HG03565 (cell line): Measurements from ENCODE around the gene MYH10.

ENCODE experiments used
- ATAC-seq: cut with Tn5 transposase; IDR thresholded peaks from one replicate; pipeline ENCODE4 v1.9.1; 2021; ENCODE audit warnings: mild to moderate bottlenecking, moderate library complexity; ENCODE audit not compliant: unreplicated experiment

The MYH10 gene

DNA sequence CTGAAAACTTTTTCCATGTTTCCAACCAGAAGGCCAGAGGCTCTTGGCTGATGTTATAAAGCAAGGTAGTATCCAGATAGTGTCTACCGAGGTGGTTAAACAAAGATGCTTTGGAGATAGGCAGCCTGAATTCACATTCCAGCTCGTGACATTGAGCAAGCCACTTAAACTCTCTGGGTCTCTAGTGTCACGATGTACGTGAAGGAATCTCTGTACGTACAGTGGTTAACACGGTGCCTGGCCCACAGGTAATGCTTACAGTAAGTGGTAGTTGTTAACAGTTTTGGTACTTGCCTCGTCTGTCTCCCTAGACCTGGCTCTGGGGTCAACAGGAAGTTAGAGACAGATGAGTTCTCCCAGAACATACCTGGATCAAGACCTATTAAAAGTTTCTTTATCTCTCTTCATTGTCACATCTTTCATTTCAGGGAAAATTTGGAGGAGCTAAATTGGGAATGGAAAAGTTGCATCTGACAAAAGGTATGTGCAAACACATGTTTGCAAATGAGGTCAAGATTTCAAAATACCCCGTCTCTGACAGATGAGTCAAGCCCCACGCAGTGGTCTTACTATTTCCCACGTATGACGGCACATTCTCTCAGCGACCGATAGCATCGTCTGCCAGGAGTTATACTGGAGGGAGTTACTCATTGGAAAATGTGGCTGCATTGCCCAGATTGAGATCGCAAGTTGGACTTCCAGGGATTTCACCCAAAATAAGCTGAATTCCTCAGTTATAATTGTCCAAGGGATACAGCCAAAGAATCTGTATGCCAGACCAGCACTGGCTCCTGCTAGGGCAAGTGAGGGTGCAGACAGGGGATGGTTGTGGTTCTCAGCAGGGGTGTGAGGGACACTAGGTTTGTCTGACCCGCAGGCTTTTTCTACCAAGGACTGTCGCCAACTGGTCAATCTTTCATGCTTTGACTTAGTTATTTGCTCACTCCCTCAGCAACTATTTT is 18.9 kb upstream of the MYH10 start:
- no peak for ATAC-seq

DNA sequence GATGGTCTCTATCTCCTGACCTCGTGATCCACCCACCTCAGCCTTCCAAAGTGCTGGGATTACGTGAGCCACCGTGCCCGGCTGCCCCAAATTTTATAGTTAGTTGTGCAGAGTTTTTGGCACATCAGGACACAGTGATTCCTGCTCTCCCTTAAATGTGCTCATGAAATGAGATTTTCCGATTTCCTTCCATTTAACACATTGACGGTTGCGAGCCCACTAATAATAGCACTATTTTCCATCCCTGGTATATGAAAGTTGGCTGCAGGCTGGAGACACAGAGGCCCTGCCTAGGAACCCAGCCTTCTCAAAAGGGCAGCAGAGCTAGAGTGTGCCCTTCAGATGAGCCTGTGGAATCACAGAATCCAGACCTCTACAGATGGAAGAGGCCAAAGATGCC is 17.4 kb upstream of the MYH10 start:
- ATAC-seq = no peak

DNA sequence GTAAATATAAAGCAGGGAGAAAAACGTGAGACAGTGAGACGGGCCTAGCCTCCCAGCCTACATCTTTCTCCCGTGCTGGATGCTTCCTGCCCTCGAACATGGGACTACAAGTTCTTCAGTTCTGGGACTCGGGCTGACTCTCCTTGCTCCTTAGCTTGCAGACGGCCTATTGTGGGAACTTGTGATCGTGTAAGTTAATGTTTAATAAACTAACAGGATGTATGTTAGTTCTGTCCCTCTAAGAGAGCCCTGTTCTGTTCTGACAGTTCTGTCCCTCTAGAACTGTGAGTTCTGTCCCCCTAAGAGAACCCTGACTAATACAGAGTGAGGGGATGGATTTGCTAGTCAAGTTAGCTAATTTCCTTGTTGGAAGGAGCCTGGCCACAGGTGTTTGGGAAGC is 16.7 kb upstream of the MYH10 start:
- ATAC-seq = no peak

DNA sequence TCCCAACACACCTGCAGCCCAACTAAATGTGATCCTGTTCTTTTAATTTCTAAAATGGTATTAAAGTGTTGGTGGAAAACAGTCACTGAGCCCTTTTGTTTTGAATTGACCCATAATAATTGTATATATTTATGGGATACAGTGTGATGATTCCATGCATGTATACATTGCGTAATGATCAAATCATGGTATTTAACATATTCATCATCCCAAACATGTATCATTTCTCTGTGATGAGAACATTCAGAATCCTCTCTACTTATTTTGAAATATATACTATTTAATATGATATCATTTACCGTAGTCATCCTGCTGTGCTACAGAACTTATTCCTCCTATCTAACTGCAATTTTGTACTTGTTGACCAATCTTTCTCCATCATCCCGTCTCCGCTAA is 14.0 kb upstream of the MYH10 start:
- no peak for ATAC-seq

DNA sequence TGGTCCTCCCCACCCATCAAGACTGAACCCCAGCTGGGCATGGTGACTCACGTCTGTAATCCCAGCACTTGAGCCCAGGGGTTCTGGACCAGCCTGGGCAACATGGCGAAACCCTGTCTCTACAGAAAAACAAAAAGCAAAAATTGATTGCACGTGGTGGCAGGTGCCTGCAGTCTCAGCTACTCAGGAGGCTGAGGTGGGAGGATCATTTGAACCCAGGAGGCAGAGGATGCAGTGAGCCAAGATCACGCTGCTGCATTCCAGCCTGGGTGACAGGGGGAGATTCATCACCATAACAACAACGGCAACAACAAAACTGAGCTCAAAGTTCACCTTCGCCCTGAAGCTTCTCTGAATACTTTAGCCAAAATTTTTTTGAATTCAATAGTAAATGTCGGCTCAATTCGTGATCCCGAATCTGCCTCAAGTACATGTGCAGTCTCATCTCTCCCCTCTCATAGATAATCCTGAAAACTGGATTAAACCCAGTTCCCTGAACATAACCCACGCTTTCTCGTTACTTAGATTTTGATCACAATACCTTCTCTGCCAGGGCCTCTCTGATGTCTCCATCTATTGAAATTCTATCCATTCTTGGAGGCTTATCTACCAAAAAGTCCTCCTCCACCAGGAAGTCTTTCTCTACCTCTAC is 13.5 kb upstream of the MYH10 start:
- ATAC-seq = no peak

DNA sequence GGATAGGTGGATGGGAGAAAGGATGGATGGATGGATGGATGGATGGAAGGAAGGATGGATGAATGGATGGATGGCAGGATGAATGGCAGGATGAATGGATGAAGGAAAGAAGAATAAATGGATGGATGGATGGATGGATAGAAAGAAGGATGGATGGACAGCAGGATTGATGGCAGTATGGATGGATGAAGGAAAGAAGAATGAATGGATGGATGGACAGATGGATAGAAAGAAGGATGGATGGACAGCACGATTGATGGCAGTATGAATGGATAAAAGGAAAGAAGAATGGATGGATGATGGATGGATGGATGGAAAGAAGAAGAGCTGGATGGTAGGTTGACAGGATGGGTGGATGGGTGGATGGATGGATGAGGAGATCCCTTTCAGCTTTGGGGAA is 9.2 kb upstream of the MYH10 start:
- ATAC-seq = no peak

DNA sequence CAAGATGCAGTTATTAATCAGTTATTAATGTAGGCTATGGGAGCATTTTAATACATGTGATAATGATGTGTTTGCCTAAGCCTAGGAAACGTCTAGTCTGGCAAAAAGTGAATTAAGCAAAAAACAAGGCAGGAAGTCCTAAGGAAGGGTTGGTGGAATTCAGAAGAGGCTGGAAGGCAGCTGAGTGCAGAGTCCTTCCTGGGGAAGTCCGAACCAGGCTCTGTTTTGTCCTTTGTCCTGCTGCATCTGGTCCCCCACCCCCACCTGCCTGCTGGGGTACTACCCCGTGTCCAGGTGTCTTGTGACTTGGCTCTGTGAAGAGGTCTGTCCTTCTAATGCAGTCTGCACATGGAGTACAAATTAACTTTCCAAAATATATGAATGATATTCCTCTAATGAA is 1.5 kb upstream of the MYH10 start:
- no peak for ATAC-seq

DNA sequence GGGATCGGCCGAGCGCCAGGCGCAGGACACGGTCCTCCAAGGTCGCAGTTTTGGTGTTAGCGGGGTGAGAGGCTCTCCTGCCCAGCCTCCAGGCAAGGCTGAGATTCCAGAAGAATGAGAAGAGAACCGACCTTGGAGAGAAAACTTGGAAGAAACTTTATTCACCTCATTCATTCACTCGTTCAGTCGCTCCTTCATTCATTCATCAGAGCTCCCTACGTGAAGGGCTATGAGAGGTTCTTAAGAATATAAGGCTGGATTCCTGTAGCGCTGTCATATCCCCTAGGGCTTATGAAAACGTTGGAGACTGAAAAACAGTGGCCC is 991 bp upstream of the MYH10 start:
- no peak for ATAC-seq

DNA sequence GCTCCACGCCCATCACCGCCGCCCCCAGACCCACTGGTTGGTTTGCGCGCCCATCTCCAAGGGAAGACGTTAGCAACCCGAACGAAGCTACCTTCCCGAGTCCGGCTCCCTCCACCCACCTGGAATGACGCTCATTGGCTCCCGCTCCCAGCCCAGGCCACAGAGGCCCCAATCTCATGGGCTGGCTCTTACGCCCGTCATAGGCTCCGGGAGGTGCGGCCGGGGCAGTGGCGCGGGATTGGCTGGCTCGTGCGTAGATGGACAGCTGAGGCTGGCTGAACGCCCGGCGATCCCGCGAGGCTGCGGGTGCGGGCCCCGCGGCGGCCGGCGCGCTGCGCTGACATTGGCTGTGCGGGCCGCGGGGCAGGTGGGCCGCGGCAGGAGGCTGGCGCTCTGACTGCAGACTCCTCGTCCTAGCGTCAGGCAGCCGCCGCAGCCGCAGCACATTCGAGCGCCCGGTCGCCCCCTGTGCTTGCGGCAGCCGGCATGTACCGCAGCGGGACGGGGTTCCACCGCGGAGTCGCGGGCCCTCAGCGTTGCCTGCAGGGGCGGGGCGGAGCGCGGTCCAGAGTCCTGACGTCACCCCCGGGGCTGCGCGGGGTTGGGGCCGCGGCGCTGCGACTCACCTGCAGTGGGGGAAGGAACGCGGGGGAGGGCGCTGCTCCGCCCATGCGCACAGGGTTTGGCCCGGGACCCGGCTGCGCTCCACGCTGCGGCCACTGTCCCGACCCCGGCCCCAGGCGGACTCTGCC is 453 bp upstream of the MYH10 start:
- ATAC-seq = peak; percentile 89

DNA sequence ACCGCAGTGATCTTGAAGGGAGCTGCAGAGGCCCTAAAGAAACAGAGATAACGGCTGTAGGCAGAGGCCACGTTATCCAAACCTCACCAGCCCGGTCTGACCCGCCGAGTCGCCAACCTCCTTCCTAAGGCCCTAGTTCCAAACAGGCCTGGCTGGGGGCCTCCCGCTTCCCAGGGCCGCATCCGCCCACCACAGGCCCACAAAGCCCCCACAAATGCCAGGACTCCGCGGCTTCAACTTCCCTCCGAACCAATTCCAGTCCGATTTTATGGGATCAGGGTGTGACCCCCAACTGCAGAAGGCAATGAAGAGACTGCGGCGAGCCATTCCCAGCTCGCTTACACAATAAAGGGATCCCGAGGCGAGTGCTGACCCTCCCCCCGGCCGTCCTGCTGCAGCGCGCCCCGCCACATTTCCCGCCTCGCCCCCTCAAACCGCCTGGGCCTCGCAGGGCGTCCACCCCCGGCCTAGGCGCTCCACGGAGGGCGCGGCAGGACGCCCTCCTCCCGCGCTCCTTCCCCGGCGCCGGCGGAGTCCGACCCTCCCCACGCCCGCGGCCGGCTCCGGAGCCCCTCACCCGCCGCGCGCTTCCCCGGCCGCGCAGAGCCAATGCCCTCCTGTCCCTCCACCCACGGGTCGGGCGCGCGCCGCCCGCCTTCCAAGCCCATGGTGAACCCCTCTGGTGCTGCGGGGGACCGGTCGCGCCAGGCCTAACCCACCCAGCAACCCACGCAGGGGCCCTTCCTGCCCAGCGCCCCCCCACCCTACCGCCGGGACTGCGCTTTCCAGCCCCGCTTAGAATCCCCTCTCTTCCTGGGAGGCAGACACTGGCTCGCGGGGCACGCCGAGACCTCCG is 926 bp downstream of the MYH10 start:
- ATAC-seq = no peak

DNA sequence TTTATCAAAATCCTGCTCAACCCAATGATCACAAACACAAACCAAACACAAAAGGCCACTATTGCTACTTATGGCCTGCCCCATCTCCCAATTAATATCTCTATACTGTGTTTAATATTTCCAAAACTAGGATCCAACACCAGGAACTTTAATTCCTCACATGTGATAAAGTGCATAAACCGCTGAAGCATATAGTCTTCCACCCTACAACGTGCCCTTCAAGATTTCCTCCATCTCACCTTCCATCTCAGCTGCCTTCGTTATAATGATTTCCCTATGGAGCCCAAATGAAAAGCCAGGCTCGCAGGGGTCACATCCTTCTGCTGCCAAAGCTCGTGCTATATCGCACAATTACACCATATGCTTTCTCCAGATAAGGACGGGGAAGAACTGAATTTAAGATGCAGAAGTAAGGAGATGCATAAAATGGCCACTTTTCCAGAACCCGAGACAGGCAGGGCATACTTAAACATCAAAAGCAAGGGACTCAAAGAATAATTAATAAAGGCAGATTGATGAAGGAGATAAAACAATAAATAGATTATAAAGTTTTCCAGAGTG is 1.8 kb downstream of the MYH10 start:
- no peak for ATAC-seq

DNA sequence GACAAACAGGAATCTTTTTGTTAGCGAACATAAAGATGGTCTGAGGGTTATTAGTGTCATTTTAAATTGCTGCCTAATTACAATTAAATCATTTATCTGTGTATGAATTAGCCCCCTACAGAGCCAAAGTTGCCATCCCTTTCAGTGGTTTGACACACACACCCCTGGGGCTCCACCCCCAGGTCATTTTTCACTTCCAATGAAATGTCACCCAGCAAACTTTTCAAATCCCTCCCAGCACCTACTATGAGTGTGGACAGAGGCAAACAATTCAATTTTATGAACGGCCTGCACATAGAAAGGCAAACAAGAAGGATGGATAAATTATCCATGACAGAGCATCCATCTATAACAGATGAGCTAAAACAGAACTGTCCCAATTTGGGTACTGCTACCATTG is 2.4 kb downstream of the MYH10 start:
- ATAC-seq = no peak

DNA sequence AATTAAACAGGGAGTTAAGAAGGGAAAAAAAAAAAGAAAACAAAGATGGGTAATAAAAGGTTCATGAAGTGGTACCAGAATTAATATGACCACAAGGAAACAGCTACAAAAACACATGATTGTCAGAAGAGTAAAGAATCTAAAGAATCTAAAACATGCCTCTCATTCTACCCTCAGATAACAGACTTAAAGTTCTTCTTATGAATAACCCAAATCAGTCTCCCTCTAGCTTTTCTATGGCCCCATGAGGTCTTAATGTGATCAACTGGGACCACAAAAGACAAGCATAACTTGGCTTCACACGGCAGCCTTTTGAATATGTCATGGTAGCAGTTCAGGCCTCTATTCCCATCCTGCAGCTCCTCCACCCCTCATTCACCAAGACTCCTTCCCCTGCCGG is 6.9 kb downstream of the MYH10 start:
- no peak for ATAC-seq

DNA sequence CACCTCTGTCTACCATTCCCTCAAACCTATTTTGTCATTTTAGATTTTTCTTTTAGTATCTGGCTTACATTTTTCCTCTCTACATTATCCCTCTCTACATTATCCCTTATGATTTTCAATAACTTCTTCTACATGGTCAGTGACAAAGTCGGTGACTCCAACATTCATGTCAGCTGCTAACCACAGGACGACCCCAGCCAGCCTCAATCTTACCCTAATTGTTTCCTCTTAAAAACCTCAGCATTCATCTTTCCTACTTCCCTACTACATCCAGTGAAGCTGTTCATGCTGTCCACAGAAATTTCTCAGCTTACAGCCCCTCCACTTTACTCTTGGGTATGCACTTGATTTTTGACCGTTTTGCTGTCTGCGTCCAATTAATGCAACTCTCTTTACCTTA is 8.3 kb downstream of the MYH10 start:
- ATAC-seq = no peak

DNA sequence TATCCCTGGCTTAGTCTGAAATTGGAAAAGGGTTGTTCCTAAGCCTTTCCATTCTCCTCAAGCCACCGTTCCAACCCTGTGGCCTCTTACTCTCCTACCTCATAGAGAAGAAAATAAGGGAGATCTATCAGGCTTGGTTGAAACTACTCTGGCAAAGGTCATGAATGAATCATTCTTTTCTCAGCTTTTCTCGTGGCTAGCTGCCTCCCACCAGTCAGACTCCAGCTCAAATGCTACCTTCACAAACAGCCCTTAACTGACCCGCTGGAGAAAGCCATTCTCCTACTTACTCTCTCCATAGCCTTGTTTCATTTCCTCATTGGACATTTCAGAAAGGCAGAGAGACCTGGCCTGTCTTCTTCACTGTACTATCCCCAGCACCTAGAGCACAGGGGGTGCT is 8.9 kb downstream of the MYH10 start:
- no peak for ATAC-seq

DNA sequence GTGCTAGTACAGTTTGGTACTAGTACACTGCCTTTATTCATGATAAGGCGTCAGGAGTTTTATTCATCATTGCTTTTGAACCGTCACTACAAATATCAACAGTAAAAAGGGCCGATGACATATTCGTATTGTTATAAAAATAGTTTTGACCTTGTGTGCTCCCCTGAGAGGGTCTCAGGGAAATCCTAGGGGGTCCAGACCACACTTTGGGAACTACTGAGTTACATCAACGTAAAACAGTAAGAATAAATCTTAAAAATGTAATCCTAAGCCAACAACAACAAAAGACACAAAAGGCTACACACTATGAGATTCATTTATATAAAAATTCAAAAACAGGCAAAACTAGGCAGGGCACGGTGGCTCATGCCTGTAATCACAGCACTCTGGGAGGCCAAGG is 11.2 kb downstream of the MYH10 start:
- ATAC-seq = no peak

DNA sequence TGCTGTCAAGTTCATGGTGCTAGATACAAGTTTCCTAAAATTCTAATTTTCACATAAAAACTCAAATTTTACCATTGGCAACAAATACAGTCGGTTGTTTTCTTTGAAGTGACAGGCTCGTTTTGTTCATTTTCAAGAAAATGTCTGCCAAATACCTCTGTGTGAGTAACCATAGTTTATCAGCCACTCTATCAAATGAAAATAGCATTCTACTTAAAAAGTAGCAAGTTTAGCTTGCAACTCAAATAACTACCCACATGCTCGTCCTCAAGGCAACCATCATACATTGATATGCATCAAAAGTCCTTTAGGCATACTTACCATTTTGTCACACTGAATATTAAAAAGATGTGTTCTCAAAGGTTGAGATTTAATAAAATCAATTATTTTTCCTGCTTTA is 11.7 kb downstream of the MYH10 start:
- ATAC-seq = no peak

DNA sequence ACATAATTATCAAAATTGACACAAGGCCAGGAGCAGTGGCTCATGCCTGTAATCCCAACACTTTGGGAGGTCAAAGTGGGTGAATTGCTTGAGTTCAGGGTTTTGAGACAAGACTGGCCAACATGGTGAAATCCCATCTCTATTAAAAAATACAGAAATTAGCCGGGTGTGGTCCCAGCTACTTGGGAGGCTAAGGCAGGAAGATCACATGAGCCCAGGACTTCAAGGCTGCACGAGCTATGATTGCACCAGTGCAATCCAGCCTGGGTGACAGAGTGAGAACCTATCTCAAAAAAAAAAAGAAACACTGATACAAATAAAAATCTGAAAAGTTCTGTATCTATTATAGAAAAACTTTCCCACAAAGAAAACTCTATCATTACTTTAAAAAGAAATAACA is 15.5 kb downstream of the MYH10 start:
- no peak for ATAC-seq

DNA sequence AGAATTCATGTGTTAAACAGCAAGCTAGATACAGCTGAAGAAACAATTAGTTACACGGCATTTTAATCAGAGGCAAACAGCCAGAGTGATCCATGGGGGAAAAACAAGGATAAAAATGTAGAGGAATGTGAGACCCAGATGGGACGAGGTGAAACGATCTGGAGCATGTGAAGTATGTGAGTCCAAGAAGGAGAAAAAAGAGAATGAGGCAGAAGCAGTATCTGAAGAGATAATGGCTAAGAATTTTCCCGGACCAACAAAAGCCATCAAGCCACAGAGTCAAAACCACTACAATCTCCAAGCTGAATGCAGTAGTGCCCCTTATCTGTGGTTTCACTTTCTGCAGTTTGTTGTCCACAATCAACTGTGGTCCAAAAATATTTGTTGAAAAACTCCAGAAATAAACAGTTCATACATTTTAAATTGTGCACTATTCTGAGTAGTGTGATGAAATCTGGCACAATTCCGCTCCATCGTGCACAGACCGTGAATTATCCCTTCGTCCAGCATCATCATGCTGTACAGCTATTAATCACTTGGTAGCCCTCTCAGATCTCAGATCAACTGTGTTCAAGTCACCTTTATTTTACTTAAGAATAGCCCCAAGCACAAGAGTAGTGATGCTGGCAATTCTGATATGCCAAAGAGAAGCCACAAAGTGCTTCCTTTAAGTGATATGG is 18.8 kb downstream of the MYH10 start:
- ATAC-seq = no peak

DNA sequence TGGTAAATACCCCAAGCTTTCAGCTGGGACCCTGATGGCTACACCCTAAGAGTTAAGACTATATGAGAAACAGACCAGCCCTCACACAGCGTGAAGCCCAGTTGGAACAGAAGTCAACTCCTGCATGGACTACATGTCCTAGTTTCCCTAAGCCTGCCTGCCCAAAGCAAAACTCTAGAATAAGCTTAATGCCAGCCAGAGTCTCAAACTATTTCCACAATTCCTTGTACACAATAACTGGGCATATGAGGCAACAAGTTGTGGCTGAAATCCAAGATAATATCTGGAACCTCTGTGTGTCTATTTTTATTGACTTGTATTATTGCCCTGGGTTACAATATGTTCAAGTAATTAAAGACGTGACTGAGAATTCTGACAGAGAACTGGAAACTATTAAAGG is 19.4 kb downstream of the MYH10 start:
- ATAC-seq = no peak
